GM19328 (cell line): Measurements from ENCODE around the gene HMGA1.
"Not testable (repeated sequence)": the region's sequence is repeated elsewhere in the genome, so short reads cannot be mapped to it uniquely, and the experiment has no call there.

ENCODE experiments used
- ATAC-seq: cut with Tn5 transposase; IDR thresholded peaks from one replicate; pipeline ENCODE4 v1.9.1; 2021; ENCODE audit warnings: mild to moderate bottlenecking, moderate library complexity; ENCODE audit not compliant: unreplicated experiment

HMGA1 gene

GRCh38 chr6:34239893-34240292, 3.2 kb downstream of the HMGA1 start:
- no peak for ATAC-seq

- no peak for ATAC-seq
These were observed 3.9 kb downstream of the HMGA1 start for GRCh38 chr6:34240329-34241248.

DNA sequence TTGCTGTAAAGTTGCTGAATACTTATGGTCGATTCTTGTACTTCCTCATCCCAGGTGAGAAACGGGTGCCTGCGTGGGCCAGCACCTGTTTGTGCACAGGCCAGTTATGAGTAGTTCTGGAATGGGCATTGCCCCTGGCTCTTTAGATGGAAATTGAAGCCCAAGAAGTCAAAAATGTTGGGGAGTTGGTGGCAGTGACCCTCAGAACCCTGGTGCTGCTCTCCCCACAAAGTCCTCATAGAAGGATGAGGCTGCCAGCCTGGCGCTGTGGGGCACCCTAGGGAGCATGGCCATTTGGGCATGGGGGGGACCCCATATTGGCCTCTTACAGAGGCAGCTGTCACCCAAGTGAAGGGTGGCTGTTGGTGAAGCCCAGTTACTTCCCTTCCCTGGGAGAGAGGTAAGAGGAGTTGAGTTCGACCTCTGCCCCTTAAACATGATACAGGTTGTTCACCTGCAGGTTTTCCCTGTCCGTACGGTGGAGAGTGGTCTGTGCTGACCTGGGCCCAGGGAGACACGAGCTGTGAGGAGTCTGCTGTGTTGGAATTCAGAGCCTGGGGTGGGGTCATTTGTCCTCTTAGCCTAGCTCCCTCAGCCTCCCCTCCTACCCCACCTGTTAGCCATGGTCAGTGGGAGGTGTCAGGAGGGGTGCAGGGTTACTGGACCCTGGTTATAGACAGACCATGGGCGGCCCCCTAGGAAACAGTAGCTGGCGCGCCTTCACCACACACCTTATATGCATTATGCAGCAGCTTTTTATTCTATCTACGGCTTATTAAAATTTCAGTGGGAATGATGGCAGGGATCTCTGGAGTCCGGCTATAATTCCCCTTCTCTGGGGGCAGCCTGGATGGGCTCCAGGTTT, 4.9 kb downstream of the HMGA1 start:
- ATAC-seq, result no peak

- ATAC-seq, result no peak
These were observed 5.8 kb downstream of the HMGA1 start for GRCh38 chr6:34242252-34243130.

GRCh38 chr6:34243131-34243771, 6.6 kb downstream of the HMGA1 start:
- ATAC-seq, result no peak

- ATAC-seq, result no peak
These were observed 7.5 kb downstream of the HMGA1 start for GRCh38 chr6:34243901-34244884.

DNA sequence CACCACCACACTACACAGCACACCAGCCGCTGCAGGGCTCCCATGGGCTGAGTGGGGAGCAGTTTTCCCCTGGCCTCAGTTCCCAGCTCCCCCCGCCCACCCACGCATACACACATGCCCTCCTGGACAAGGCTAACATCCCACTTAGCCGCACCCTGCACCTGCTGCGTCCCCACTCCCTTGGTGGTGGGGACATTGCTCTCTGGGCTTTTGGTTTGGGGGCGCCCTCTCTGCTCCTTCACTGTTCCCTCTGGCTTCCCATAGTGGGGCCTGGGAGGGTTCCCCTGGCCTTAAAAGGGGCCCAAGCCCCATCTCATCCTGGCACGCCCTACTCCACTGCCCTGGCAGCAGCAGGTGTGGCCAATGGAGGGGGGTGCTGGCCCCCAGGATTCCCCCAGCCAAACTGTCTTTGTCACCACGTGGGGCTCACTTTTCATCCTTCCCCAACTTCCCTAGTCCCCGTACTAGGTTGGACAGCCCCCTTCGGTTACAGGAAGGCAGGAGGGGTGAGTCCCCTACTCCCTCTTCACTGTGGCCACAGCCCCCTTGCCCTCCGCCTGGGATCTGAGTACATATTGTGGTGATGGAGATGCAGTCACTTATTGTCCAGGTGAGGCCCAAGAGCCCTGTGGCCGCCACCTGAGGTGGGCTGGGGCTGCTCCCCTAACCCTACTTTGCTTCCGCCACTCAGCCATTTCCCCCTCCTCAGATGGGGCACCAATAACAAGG, 8.5 kb downstream of the HMGA1 start:
- not testable (repeated sequence) for ATAC-seq

DNA sequence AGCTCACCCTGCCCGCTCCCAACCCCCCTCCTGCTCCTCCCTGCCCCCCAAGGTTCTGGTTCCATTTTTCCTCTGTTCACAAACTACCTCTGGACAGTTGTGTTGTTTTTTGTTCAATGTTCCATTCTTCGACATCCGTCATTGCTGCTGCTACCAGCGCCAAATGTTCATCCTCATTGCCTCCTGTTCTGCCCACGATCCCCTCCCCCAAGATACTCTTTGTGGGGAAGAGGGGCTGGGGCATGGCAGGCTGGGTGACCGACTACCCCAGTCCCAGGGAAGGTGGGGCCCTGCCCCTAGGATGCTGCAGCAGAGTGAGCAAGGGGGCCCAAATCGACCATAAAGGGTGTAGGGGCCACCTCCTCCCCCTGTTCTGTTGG, 9.1 kb downstream of the HMGA1 start:
- ATAC-seq, result not testable (repeated sequence)

DNA sequence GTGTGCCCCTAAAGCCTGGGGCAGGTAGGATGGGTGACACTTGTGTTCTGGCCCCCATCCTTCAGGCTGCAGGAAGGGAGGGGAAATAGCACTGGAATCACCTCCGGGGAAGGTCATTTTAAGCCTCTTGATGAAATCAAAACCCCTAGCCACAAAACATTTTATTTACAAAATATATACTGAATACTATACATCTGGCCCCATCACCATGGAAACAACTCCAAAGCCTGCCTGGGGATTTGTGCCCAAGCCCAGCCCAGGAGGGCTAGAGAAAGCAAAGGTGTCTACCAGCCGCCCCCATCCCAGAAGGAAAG, 9.5 kb downstream of the HMGA1 start:
- ATAC-seq, result no peak

- no peak for ATAC-seq
These were observed 10.1 kb downstream of the HMGA1 start for GRCh38 chr6:34246563-34247391.

DNA sequence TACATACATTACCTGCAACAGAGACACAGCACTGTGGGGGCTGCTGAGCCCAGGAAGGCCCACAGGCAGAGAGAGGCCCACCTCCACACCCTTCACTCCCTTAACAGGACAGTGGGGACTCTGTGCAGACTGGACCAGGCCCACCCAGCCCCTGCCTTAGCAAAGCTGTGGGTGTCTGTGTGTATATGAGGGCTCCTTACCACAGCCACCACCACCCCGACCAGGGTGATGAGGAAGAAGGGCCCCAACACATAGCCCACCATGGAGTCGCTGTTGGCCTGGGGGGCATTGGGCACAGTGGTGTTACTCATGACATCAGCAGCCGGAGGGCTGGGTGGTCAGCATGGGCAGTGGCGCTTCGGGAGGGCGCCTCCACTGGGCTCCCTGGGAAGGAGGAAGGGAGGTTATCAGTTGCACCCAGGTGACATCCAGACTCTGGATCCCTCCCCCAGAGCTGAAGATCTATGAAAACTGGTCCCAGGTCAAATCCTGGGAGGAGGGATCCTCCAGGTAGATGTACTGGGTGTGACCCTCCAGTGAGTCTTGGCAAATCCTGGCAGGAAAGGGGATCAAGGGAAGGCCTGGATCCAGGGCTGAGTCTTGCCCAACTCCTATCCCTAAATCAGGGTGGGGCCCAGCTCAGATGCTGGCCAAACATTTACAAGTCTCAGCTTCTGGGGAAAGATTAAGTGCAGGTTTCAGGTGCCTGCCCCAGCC, 11.0 kb downstream of the HMGA1 start:
- no peak for ATAC-seq

DNA sequence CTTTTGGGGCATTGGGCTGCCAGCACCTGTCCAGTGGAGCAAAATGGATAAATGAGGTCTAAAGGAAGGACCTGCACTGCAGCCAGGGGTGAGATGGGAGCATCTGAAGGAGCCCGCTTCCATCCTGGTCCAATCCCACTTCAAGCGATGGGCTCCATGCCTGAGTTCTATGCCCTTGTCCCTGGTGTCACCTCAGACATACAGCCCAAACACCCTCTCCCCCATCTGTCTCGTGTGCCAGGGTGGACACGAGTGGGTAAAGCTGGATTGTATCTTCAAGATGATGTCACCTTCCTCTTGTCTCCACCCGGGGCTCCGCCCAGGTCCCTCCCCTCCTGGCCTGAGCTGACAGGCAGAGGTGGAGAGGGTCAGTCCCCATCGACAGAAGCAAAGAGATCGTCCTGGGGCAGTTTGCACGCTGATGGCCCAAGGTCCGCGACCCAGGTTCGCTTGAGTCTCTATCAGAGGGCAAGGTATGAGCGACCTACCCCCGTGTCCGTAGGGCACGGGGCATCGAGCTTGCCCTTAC, 11.6 kb downstream of the HMGA1 start:
- peak; percentile 8 for ATAC-seq

DNA sequence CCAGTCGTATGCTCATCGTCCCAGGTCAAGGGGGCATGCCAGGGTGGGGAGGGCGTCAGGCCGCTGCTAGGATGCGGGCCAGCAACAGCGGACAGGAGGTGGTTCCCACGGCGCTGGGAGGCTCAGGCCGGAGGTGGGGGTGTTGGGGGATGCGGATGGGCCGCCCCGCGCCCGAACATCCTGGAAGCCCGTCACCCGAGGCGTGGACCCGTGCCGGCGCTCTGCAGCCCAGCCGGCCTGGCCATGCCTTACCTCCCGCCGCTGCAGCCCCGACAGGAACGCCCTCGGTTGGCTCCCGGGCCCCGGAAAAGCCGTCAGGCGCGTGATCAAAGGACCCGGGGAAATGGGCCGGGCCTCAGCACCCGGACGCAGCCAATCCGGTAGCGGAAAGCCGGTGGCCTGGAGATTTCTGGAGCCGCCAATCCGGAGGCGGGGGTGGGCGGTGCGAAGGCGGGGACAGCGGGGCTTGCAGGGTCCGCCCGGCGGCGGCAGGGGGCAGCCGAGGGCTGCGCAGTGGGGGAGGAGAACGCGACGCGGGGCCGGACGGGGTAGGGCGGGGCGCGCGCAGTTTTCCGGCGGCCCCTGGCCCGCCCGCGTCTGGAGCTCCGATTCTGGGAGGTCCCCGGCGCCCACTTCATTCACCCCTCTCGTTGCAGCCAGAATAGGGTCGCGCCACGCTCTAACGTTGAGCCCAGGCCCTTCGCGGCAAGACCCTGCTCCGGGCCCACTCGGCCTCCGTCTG, 12.2 kb downstream of the HMGA1 start, which contains the start of gene SMIM29:
Gene SMIM29 (minus strand): TSS at position 280 of the 742 bp plus-strand sequence. CDS start 1,215 bp downstream, outside the sequence.
- ATAC-seq, result peak; percentile 82

DNA sequence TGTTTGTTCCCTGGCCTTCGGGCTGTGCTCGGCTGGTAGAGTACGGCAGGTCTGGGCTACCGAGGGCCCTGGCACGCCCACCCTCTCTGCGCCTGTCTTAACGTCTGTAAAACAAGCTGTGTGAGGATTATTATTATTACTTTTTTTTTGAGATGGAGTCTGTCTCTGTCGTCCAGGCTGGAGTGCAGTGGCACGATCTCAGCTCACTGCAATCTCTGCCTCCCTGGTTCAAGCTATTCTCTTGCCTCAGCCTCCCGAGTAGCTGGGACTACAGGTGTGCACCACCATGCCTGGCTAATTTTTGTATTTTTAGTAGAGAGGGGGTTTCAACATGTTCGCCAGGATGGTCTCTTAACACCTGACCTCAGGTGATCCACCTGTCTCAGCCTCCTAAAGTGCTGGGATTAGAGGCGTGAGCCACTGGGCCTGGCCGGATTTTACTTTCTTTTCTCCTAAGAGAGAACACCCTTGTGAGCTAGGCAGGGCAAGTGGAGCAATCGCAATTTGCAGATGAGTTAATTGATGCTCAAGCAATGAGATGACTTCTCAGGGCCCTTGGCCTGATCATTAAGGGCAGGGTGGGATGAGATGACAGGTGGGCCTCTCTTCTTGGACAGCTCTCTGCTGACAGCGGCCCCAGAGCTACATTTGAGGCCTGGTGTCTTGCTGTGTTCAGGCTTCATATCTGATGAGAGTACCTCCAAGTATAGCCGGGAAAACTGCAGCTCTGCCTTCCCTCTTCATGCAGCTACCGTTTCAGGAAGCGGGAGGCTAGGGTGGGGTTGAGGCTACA, 13.0 kb downstream of the HMGA1 start:
- peak; percentile 27 for ATAC-seq

- ATAC-seq, result not testable (repeated sequence)
These were observed 15.7 kb downstream of the HMGA1 start for GRCh38 chr6:34252395-34252794.
